Stomach (tissue), 4 donors: ENCODE measurements around the gene CNTFR.

Experiments used
- CTCF ChIP-seq, 7 experiments: fragments of 450-650 bp in 4 of 7; fragments of 200-600 bp in 3 of 7; sonication (generic) in 3 of 7; IDR thresholded peaks; one replicate each; pipeline ENCODE4 v1.5.1; 2016 to 2019; ENCODE audit warnings: antibody characterized with exemption in 7 of 7, control low read depth in 2 of 7, mild to moderate bottlenecking in 1 of 7
- POLR2A ChIP-seq, 4 donors: fragments of 450-650 bp; IDR thresholded peaks; one replicate each; pipeline ENCODE4 v1.6.1; 2016; ENCODE audit warnings: antibody characterized with exemption in 4 of 4, control low read depth in 2 of 4, mild to moderate bottlenecking in 1 of 4, moderate library complexity in 1 of 4

GRCh38 chr9:34575862-34576596 is 13.5 kb downstream of the CNTFR start:
- TF ChIP-seq CTCF (IDR thresholded peaks at IDR 0.05) (no peak), POLR2A (IDR thresholded peaks at IDR 0.05) (no peak)
